Fibroblast of upper back skin (primary cell): Measurements from ENCODE around the gene P2RX4.
"Not testable (repeated sequence)": the region's sequence is repeated elsewhere in the genome, so short reads cannot be mapped to it uniquely, and the experiment has no call there.

Experiments
- DNase-seq: peaks from one replicate; pipeline ENCODE4 v3.0.0-alpha.2; 2013

Gene P2RX4

DNA sequence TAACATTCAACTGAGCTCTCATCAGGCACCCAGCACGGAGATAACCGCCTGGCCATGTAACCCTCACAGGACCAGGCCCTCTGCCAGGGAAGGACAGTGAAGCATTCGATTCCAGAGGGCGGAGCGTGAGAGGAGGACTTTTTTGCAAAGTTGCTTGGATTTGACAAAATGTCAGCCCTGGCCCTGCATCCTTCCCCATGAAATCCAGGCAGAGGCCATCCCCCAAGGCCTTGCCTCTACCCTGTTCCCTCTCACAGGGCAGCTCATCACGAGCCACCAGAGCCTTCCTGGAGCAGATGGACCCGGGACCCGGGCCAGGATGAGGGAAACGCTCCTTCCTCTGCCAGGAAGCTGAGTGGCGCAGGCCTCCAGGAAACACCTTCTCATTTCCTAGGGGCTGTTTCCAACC lies 69.6 kb downstream of the P2RX4 start:
- no peak for DNase-seq

DNA sequence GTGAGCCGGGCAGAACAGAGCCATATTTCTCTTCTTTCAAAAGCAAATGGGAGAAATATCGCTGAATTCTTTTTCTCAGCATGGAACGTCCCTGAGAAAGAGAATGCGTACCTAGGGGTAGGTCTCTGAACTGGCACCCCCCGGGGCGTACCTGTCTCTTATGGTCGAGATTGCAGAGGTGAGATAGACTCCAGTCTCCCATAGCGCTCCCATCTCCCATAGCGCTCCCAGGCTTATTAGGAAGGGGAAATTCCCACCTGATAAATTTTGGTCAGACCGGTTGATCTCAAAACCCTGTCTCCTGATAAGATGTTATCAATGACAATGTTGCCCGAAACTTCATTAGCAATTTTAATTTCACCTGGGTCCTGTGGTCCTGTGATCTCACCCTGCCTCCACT lies 70.6 kb downstream of the P2RX4 start:
- not testable (repeated sequence) for DNase-seq

DNA sequence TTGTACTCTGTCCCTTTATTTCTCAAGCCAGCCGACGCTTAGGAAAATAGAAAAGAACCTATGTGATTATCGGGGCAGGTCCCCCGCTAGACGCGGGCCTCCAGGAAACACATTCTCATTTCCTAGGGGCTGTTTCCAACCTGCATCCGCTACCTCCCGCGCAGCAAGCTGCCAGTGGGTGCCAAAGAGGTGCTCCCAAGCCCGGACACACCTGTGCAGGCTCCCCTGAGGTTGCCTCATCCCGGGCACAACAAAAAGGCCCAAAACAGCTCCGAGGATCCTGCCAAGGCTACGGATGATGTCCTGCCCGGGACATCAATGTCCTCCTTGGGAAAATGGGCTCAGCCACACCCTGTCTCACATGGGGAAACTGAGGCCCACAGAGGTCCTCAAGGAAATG lies 71.2 kb downstream of the P2RX4 start:
- not testable (repeated sequence) for DNase-seq

DNA sequence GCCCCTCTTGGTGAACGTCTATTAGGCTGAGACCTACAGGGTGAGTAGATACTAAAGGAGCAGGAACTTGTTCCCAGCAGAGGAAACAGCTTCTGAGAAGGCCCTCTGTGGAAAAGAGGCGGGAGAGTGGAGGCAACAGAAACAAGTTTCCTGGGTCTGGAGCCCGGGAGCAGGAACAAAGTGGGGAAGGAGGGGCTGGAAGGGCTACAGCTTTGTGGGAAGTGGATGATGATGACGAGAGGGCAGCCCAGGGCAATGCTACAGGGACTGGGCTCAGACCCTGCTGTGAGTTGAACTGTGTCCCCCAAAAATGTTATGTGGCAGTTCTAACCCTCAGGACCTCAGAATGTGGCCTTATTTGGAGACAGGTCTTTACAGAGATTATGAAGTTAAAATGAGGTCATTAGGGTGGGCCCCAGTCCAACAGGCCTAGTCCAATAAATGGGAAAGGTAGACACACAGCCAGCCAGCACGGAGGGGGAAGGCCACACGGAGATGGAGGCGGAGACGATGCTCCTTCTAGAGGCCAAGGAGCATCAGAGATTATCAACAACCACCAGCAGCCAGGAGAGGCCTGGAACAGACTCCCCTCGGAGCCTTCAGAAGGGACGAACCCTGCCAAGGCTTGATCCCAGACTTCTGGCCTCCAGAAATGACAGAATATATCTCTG lies 72.3 kb downstream of the P2RX4 start:
- no peak for DNase-seq

DNA sequence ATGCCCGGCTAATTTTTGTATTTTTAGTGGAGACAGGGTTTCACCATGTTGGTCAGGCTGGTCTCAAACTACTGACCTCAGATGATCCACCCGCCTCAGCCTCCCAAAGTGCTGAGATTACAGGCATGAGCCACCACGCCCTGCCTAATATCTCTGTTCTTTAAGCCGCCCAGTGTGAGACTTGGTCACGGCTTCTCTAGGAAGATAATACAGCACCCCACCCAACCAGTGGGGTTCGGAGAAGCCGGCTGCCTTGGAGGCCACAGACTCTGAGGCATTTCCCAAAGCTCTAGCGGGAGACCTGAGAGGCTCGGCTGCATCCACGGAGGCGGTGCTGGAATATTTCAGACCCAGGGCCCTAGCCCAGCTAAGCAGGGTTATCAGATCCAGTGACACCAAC lies 73.0 kb downstream of the P2RX4 start:
- not testable (repeated sequence) for DNase-seq

DNA sequence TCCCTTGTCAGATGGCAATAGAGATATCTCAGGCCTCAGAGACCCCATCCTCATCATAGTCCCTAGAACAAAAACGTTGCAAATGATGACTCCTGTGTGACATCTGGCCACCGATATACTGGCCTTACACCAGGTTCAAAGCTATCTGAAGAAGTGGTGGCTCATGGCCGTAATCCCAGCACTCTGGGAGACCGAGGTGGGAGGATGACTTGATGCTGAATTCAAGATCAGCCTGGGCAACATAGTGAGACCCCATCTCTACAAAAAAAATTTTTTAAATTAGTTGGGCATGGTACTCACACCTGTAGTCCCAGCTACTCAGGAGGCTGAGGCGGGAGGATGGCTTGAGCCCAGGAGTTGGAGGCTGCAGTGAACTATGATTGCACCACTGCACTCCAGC lies 73.5 kb downstream of the P2RX4 start:
- no peak for DNase-seq
